Nephron (organoid): ENCODE measurements around the gene TIE1.
A peak's percentile ranks its signal among the peaks of the same experiment; 100 is the strongest.

Experiments
- H3K27ac Mint-ChIP-seq, 3 experiments: 2 replicates each; pipeline ENCODE4 v1.8.0; 2020; ENCODE audit warnings: mixed read lengths in 3 of 3, mild to moderate bottlenecking in 2 of 3, moderate library complexity in 1 of 3
- H3K27me3 Mint-ChIP-seq: 2 replicates; pipeline ENCODE4 v1.8.0; 2021; ENCODE audit warnings: low read depth, mild to moderate bottlenecking, moderate library complexity, mixed read lengths
- H3K36me3 Mint-ChIP-seq: 2 replicates; pipeline ENCODE4 v1.8.0; 2020; ENCODE audit warnings: low read depth, mixed read lengths
- H3K4me1 Mint-ChIP-seq: 2 replicates; pipeline ENCODE4 v1.8.0; 2020; ENCODE audit warnings: mixed read lengths
- H3K4me3 Mint-ChIP-seq, 3 experiments: 2 replicates each; pipeline ENCODE4 v1.8.0; 2020; ENCODE audit warnings: mild to moderate bottlenecking in 3 of 3, mixed read lengths in 3 of 3, moderate library complexity in 2 of 3
- H3K9me3 Mint-ChIP-seq: 2 replicates; pipeline ENCODE4 v1.8.0; 2020; ENCODE audit warnings: mixed read lengths
- TF ChIP-seq, protein P1 (sequence below), 3 experiments: fragments of 200-600 bp; sonication (generic); IDR thresholded peaks; one replicate each; pipeline ENCODE4 v1.5.0; 2021; ENCODE audit warnings: antibody characterized with exemption in 3 of 3; ENCODE audit not compliant: unreplicated experiment in 3 of 3

TIE1 gene

GRCh38 chr1:43344267-43344850, 43.6 kb downstream of the TIE1 start:
- TF ChIP-seq, protein P1, sequence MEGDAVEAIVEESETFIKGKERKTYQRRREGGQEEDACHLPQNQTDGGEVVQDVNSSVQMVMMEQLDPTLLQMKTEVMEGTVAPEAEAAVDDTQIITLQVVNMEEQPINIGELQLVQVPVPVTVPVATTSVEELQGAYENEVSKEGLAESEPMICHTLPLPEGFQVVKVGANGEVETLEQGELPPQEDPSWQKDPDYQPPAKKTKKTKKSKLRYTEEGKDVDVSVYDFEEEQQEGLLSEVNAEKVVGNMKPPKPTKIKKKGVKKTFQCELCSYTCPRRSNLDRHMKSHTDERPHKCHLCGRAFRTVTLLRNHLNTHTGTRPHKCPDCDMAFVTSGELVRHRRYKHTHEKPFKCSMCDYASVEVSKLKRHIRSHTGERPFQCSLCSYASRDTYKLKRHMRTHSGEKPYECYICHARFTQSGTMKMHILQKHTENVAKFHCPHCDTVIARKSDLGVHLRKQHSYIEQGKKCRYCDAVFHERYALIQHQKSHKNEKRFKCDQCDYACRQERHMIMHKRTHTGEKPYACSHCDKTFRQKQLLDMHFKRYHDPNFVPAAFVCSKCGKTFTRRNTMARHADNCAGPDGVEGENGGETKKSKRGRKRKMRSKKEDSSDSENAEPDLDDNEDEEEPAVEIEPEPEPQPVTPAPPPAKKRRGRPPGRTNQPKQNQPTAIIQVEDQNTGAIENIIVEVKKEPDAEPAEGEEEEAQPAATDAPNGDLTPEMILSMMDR (IDR thresholded peaks at IDR 0.05; ENCODE audit: unreplicated experiment in 3 of 3) = no peak
- H3K4me1 Mint-ChIP-seq = peaks cover 7% of the 10 kb centered on the region
- H3K4me3 Mint-ChIP-seq = no peak overlapping the region
- H3K36me3 Mint-ChIP-seq = no peaks in the 10 kb centered on the region
- H3K9me3 Mint-ChIP-seq = no peaks in the 10 kb centered on the region
- no peak overlapping the region for H3K27ac Mint-ChIP-seq
- peaks cover 19% of the 10 kb centered on the region for H3K27me3 Mint-ChIP-seq

DNA sequence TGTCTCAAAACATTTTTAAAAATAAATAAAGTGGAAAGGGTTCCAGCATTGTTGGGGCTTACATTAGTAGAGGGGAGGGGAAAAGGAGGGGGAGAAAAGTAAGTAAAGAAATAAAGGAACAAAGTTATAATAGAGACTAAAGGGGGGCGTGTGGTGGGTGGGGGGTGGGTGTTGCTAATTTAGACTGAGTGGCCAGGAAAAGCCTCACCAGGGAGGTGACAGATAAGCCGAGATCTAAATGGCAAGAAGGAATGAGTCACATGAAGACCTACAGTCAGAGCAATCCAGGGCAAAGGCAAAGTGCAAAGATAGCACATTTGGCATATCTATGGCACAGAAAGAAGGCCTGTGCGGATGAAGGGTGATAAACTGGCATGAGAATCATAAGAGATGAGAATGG, 44.3 kb downstream of the TIE1 start:
- TF ChIP-seq, protein P1 (IDR thresholded peaks at IDR 0.05; ENCODE audit: unreplicated experiment in 3 of 3) = no peak
- H3K27me3 Mint-ChIP-seq = peaks cover 24% of the 10 kb centered on the region
- no peak overlapping the region for H3K4me3 Mint-ChIP-seq
- H3K4me1 Mint-ChIP-seq = peaks cover 15% of the 10 kb centered on the region
- no peak overlapping the region for H3K27ac Mint-ChIP-seq
- H3K9me3 Mint-ChIP-seq = no peaks in the 10 kb centered on the region
- H3K36me3 Mint-ChIP-seq = no peaks in the 10 kb centered on the region

DNA sequence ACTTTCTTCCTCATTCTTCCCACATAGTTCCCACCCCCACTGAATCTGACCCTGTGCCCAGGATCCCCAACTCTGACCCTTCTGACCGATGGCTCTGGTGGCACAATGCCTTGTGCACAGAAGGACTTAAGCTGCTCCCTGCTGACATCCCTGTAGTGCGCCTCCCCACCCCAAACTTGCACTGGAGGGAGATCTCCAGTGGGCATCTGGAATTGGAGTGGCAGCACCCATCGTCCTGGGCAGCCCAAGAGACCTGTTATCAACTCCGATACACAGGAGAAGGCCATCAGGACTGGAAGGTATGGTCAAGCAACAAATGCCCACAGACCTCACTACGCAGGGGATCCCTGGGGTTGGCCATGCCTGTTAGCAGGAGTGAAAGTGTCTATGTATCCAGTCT, 45.9 kb downstream of the TIE1 start:
- peaks cover 17% of the 10 kb centered on the region for H3K4me1 Mint-ChIP-seq
- H3K27me3 Mint-ChIP-seq = peaks cover 24% of the 10 kb centered on the region
- TF ChIP-seq, protein P1 (IDR thresholded peaks at IDR 0.05; ENCODE audit: unreplicated experiment in 3 of 3) = no peak
- H3K36me3 Mint-ChIP-seq = no peaks in the 10 kb centered on the region
- no peaks in the 10 kb centered on the region for H3K9me3 Mint-ChIP-seq
- H3K27ac Mint-ChIP-seq = no peak overlapping the region
- no peak overlapping the region for H3K4me3 Mint-ChIP-seq

DNA sequence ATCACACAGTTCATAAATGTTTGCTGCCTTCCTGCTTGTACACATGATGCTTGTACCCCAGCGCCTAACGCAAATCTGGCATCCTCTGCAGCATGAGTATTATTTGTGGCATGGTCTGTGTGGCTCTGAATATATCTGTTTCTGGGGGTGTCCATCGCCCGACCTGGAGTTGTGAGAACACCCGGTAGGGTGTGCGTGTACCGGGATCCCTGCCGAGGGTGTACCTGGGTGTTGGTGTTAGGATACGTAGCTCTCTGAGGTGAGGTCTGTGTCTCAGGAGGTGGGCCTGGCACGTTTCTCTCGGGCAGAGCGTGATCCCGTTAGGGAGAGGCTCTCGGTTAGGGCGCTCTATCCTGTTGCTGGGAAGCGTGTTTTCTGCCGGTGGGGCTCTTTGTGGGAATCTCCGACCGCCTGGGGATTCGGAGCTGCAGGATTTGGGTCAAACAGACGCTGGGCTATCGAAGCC, 47.6 kb downstream of the TIE1 start:
- peaks cover 30% of the 10 kb centered on the region for H3K27me3 Mint-ChIP-seq
- H3K9me3 Mint-ChIP-seq = no peaks in the 10 kb centered on the region
- TF ChIP-seq, protein P1 (IDR thresholded peaks at IDR 0.05; ENCODE audit: unreplicated experiment in 3 of 3) = no peak
- no peaks in the 10 kb centered on the region for H3K36me3 Mint-ChIP-seq
- H3K27ac Mint-ChIP-seq = peak overlapping the region; percentile 33 to 92 (median 81)
- H3K4me1 Mint-ChIP-seq = peaks cover 17% of the 10 kb centered on the region
- H3K4me3 Mint-ChIP-seq = peak overlapping the region; percentile 73 to 76 (median 73)

DNA sequence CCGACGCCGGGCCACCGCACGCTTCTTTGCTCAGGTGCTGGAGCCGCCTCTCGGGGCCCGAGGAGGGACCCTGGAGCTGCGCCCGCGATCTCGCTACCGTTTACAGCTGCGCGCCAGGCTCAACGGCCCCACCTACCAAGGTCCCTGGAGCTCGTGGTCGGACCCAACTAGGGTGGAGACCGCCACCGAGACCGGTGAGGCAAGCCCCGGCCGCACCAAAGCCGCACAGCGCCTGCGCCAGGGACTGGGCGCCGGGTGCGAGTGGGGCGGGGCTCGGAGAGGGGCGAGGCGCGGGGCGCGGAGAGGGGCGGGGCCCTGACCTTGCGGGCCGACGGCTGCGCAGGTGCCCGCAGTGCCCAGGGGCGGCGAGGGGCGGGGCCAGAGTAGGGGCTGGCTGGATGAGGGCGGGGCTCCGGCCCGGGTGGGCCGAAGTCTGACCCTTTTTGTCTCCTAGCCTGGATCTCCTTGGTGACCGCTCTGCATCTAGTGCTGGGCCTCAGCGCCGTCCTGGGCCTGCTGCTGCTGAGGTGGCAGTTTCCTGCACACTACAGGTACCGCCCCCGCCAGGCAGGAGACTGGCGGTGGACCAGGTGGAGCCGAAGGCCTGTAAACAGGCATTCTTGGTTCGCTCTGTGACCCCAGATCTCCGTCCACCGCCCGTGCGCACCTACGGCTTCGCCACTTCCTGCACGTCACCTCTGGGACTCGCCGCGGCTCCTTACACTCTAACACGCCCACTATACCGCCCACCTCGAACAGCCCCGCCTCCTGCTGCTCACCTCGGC, 48.2 kb downstream of the TIE1 start:
- Mint-ChIP-seq H3K4me1 (peaks cover 17% of the 10 kb centered on the region), H3K27ac (peak overlapping the region; percentile 92 to 98 (median 96)), H3K9me3 (no peaks in the 10 kb centered on the region), H3K36me3 (no peaks in the 10 kb centered on the region), H3K4me3 (peak overlapping the region; percentile 83 to 86 (median 83)), H3K27me3 (peaks cover 30% of the 10 kb centered on the region)
- TF ChIP-seq, protein P1 (IDR thresholded peaks at IDR 0.05; ENCODE audit: unreplicated experiment in 3 of 3) = no peak
